Epidermal melanocyte (primary cell): ENCODE results near the gene SPNS3.

Source experiments
- DNase-seq: peaks from one replicate; pipeline ENCODE4 v3.0.0; 2011; ENCODE audit warnings: low spot score; ENCODE audit not compliant: insufficient read length

Gene SPNS3

DNA sequence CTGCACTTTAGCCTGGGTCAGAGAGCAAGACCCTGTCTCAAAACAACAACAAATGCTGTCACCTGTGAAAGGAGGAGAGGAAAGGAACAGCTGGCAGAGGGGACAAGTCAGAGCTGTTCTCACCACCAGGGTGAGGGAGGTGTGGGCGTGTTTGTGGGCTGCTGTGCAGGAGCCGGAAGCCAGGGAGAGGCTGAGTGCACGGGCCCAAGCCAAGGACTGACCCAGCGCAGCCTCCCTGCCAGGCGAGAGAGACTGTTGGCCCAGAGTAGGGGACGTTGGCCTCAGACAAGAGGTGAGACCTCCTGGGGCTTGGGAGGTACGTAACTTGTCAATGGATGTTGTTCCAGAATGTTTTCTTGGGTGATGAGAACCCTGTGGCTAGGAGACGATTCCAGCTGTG is 75.7 kb downstream of the SPNS3 start:
- DNase-seq: no peak

DNA sequence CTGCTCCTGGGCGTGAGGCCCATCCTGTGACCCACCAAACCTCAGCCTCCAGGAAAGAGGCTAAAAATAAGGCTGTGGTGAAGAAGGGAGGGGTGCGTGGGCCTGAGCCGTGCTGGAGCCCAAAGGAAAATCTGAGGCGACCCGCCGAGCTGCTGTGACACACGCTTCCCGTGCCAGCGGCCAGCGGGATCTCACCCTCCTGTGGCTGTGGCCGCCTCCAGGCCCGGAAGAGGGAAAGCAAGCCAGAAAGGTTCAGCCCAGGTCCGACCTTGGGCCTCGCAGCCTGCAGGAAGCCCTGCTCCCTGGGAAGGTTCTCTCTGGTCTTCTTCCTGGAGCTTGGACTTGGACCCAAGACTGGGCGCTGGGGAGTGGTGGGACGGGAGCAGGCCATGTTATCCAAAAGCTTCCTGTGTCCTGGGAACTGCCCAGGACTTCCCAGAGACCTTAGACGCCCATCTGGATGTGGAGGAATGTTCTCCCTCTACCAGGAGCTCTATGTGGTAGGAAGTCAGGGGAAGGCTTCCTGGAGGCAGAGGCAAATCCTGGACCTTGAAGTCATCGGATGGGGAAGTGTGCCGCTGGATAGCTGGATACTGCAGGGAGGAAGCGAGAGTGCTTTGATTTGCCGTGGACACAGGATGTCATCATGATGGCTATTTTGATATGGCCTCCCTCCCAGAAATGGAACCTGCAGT is 76.3 kb downstream of the SPNS3 start:
- DNase-seq: no peak

DNA sequence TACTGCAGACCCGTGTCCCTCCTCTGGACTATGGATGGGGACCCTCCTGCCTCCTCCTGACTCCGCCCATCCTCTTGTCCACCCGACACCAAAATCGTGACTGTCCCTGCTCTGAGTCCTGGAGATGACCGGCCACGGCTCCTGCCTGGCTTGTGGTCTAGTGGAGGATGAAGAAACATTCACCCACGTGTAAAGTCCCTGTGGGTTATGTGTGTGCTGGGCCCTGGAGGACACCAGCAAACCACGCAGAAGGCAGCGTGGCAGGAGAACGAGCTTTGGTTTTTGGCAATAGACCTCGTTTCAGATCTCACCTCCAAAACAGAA is 76.8 kb downstream of the SPNS3 start:
- no peak for DNase-seq

DNA sequence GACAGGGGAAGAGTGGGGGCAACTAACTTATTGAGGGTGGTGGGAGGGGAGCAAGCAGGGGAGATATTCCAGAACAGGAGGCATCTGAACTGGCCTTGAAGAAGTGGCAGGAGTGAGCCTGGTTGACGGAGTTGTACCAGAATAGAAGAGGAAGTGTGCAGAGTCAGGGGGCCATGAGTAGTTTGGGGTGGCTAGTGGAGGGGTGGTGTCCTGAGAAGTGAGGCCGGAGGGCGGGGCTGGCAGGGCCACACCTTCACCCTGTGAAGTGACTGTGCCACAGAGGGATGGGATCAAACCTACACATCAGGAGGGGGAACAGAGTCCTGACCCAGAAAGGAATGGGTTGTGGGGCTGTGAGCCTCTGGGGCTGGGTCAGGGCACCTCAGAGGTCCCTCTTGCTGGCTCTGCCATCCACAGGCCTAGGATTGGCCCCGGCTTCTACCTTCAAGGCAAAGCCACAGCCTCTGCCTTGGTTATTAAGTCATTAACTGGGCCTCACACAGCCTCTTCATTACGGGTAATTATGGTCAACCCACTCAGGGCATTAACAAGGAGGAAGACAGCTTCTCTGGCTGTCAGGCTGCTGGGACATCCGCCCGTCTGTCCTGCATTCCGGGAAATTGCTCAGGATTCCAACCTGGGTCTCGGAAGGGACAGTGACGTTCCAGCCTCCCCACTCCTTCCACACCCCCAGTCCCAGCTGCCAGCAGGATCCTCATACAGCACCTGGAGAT is 77.6 kb downstream of the SPNS3 start:
- DNase-seq: no peak

DNA sequence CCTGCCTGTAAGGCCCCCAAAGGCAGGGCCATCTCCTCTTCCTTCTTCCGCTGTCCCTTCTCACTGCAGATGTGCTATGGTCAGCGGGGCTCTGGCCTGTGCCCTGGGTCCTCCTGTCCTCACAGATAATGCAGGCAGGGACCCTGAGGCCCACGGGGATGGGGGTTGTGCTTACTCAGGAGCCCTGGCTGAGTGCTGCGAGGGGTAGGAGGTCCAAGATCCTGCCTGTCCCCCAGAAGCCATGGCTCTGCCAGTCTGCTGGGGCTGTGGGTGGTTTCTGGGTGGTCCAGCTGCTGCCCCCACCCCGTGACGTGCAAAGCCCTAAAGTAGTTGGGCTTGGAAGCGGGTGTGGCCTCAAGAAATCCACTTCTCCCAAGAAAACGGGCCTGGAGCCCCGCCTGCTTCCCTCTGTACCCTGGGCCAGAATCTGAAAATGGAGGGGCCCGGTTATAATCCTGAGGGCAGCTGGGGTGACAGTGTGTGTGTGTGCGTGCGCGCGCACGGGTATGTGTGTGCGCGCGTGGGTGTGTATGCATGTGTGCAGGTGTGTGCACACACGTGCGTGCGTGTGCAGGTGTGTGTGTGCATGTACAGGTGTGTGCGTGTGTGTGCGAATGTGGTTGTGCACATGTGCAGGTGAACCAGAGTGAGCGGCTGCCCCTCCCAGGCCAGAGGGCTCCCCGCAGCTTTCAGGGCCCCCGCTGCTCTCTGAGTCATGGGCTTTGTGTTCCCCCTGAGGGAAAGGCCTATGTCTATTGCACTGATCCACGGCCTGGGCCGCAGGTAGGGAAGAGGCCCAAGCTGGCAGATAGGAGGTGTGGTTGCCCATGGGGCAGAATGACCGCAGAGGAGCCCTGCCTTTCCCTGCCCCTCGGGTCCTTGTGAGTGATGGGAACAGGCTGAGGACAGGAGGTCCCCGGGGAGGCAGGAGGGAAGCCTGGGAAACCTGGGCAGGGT is 78.7 kb downstream of the SPNS3 start:
- no peak for DNase-seq

DNA sequence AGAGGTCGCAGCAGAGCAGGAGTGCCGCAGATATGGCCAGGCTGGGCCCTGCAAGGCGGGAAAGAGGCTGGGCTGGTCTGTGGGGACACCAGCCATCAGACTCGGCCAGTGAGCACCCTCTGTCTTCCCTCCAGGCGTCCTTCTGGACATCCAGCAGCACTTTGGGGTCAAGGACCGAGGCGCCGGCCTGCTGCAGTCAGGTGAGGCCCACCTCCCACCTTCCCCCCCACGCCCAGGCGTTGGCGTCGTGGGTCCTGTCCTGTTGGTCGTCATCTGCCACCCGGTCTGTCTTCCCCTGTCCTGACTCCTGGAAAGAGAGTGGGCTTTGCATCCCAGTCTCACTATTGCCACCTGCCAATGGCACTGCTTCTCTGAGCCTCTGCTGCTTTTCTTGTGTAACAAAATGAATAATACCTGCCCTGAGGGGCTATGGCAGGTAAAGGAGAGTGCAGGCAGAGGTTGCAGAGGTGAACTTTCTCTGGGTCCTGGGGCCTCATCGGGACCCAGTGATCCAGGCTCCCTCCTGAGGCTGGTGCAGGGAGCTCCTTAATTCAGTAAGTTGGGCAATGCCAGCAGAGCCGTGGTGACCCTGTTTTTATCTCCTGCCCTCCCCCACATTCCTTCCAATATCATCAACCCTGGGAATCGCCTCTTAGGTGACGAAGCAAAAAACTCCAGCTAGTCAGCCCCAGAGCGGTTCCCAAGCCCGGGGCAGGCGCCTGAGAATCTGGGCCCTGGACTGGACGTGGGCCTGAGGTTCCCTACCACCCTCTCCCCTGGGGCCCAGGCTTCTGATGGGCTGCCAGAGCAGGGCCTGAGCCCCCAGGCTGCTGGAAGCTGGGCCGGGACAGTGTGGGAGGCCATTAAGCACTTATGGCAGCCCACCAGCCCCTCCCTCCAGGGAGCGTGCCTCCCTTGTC is 79.6 kb downstream of the SPNS3 start:
- DNase-seq: no peak

DNA sequence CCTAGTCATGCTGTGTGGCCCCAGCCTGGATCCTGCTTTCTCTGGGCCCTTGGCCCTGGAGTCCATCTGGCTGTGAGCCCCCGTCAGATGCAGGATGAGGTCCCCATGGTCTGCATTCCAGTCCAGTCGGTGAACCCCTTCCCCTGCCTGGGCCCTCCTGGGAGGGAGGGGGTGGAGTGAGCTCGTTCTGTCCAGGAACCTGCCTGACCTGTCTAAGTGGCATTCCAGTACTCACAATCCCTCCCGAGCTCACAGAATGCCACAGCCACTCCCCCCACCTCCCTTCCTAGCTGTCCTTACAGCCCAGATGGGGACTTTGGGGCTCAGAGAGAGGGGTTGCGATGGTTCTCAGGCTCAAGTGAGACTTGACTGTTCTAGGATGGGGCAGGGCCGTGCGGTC is 80.5 kb downstream of the SPNS3 start:
- no peak for DNase-seq

DNA sequence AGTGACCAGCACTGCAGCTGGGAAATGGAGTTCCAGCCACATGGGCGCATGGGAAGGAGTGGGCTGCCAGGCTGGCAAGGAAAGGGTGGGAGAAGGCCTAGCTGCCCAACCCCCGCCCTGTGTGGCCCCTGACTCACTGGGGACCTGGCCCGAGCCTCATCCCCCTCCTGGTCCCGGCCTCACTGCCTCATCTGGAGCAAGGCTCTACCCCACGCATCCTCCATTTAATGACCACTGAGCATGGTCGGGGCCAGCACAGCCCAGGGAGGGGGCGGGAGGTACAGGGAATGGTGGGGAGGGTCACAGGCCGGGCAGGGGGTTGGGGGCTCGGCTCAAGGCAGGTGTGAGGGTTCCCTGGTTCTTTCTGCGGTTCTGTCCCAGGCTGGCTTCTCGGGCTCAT is 81.0 kb downstream of the SPNS3 start:
- no peak for DNase-seq

DNA sequence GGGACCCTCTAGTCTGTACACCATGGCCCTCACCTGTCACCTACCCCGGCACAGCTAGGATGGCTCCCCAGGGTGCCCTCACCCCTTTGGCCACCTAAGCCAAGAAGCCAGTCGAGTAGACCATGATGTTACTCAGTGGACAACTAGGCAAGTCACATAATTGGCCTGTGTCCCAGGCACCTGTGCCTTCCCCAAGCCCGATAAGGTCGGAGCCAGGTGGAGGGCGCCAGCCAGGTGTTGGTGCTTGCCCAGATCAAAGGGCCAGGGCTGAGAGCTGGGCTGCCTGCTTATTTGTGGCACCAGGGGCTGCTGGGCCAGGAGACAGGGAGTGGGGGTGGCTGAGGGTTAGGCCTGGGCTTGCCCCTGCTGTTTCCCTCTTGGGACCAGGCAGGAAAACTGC is 81.8 kb downstream of the SPNS3 start:
- DNase-seq: no peak

DNA sequence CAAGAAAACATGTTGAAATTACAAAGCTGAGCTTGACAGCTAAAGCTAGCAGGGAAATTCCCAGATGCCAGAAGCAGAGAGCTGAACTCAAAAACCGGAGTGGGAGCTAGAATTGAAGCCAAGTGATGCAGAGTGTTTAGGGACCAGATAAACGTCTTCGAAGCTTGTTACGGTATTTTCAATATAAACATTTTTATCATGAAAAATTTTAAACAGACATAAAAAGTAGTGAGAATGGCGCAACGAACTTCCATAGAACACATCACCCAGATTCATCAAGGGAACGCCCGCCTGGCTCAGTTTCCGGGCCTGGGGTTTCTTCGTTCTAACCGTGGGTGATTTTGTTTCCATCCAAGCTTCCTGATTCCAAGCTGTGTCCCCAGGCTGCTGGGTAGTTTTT is 83.0 kb downstream of the SPNS3 start:
- DNase-seq: no peak

DNA sequence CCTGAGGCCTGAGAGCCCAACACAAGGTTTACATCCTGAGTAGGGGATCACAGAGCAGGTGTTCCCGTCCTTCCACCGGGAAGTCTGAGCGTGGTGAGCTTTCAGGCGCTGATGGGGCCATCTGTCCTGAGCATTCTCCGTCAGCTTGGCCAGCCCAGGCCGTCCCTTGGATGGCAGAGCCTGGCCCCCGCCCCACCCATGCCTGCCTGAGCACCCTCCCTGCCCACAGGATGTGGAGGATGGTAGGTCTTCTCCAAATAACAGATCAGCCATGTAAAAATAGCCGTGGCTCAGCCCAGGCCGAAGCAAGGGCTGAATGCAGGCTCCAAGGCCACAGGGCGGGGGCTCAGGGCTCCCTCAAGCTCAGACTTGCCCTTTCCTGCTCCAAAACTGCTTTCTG is 85.2 kb downstream of the SPNS3 start:
- no peak for DNase-seq

DNA sequence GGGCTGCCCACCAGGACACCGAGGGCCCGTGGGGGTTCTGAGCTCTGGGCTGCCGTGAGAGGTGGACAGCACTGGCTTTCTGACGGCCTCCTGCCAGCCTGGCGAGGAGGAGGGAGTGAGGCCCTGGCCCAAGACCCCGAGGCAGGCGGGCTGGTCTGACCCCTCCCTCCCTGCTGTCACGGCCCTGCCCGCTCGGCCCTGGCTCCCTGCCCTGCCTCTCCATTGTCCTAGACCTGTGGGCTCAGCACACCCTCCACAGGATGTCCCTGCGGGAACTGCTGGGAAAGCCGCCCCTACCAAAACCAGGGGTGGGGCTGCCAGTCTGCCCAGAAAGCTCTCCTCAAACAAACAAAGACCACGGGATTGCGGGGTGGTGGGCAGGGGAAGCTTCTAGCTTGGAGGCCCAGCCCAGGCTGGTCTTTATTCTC is 85.6 kb downstream of the SPNS3 start:
- DNase-seq: no peak

DNA sequence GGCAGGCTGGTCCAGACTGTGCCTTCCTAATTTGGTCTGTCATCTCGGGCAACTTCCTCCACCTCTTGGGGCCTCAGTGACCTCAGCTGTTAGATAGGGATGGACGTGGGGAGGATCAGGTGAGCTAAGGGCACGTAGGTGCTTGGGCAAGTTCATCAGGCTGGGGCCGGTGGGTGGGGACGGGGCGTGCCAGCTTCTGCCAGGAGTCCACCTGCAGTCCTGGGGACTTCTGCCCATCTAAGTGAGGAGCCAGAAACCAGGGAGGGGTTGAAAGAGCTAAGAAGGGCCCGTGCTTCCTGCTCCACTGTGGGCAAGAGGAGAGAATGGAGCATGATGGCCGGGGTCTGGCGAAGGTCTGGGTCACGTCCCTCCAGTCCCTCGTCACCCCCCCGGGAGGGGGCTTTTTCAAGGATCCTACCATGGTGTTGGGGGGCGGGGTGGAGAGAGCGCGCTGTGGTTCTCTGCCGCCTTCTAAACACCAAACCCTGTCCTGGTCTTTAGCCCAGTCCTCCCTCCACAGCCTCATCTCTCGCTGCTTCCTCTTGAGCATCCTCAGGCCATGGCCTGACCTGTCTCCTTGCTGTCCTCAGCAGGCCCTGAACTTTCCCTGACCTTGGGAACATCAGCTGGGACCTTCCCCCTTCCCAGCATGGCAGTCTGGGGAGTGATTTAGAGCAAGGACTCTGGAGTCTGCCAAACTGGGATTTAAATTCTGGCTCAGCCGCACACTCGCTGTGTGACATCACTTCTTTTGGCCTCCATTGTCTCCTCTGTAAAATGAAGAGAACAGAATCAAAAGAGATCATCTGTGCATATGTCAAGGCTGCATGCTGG is 86.5 kb downstream of the SPNS3 start:
- DNase-seq: no peak

DNA sequence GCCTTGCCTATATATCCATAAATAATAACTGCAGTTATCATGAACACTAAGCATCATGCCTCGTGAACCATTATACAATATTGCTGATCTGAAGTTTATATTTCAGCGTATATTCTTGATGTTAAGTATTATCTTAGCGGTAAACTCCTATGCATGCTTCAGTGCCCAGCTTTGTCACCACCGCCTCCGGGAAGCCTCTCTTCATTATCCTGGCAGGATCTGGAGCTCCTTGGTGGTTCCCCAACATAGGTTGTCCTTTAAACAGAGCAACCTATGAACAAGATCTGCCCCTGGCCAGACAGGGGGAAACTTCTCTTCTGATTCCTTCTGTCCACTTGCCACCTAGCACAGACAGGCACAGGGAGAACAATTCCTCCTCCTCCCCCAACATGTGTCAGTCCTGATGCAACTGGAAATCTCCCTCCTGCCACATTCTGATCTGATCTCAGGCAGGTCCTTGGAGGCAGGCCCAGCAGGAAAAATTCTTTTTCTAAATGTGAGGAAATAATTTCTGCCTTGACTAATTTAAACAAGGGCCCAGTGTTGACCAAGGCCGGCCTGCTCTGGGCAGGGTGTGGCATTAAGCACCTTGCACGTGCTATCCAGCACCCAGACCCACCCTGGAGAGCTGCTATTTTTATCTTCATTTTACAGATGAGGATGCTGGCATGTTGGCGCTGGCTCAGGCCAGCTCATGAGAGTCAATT is 87.3 kb downstream of the SPNS3 start:
- no peak for DNase-seq

DNA sequence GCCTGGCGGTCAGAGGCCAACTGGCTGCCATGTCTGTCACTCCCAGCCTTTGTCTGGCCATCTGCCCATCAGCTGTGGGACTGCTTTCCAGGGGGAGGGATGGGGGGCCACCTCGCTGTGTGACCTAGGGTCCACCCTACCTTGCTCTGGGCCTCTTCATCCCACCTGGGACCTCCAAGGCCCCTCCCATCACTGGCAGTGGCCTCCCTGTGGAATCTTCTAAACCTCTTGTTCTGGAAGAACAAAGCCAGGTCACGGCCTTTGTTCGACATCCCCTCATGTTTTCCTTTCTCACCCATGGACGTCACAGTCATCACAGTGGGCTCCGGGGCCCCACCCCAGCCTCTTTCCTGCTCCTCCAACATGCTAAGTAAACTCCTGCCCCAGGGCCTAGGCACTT is 88.9 kb downstream of the SPNS3 start:
- DNase-seq: no peak

DNA sequence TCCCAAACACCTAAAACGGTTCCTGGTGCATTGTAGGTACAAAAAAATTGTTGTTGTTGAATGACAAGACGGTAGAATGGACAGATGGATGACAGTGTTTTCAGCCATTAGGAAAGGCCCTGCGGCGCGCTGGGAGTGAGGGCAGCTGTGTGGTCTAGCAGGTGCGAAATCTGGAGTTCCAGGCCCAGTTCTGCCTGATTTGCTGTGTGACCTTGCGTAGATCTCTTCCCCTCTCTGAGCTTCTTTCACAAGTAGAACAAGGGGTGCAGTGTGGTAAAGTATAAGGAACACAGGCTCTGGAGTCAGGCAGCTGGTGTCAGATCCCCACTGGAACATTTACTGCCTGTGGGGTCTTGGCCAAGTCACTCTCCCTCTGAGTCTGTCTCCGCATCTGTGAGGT is 90.2 kb downstream of the SPNS3 start:
- no peak for DNase-seq

DNA sequence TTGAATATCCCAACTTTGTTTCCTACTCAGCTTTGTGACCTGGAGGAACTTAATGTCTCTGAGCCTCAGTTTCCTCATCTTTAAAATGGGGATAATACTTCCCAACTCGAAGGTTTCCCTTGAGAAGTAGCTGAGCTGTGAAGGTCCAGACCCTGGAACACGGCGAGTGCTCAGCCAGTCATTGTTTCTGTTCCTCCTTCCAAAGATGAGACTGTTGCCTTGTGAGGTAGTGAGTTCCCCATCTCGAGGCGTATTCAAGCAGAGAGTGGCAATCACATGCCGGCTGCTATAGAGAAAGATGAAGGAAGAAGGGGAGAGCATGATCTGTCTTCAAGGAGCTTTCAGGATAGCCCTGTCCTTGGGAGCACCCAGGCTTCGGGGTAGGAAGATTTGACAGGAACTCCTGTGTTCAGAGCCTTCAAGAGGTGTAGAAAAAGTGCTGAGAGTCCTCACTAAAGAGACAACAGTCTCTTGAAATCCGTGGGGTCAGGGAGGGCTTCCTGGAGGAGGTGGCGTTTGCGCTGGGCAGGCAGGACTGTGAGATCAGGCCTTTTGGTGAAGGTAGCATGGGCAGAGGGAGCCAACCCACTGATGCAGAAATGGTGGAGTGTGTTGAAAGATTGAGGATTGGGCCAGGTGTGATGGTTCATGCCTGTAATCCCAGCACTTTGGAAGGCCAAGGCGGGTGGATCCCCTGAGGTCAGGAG is 92.1 kb downstream of the SPNS3 start:
- no peak for DNase-seq

DNA sequence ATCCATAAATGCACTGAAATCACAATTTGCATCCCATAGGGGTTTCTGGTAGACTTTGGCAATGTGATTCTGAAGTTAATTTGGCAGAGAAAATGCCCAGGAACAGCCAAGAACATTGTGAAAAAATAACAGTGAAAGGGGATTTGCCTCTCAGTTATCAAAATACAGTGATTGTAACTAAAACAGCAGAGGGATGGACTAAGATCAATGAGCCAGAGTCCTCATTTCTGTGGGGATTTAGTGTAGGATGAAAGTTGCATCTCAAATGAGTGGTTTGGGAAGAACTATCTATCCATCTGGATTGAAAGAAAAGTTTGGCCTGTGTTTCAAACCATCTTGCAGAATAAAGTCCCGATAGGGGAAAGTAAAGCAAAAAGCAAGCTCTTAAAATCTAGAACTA is 93.4 kb downstream of the SPNS3 start:
- no peak for DNase-seq

DNA sequence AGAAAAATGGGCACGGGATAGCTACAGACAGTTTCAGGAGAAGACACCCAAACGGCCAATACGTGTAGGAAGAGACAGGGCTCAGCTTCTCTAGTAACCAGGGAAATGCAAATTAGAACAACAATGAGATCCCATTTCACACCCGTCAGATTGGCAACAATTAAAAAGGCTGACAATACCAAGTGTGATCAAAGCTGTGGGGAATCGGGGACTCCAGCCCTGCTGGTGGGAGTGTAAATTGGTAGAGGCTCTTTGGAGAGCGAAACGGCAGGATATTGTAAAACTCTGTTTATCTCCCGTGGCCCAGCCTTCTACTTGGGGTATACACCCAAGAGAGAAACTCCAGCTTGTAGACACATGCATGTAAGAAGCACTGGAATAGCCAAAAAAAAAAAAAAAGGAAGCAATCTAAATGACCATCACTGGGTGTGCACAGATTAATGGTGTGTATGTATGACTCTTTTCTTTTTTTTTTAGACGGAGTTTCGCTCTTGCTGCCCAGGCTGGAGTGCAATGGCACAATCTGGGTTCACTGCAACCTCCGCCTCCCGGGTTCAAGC is 93.9 kb downstream of the SPNS3 start:
- no peak for DNase-seq
